Urinary bladder (tissue), 4 donors: ENCODE measurements around the gene ROBO2. TPM values are rescaled to one million over a fixed set of nuclear protein-coding genes. Genes with fewer than 3 reads are reported as not detected.
"Not testable (repeated sequence)": the region's sequence is repeated elsewhere in the genome, so short reads cannot be mapped to it uniquely, and the experiment has no call there.

ENCODE experiments used
- DNase-seq: peaks from one replicate; pipeline ENCODE4 v3.0.0-alpha.2; 2015; ENCODE audit errors: extremely low spot score
- H3K27ac ChIP-seq: one replicate; pipeline ENCODE4 v1.5.1; 2013; ENCODE audit warnings: low read depth, mild to moderate bottlenecking, moderate library complexity
- H3K36me3 ChIP-seq: one replicate; pipeline ENCODE4 v1.6.1; 2013; ENCODE audit warnings: mild to moderate bottlenecking, moderate library complexity; ENCODE audit not compliant: insufficient read depth
- H3K4me1 ChIP-seq: one replicate; pipeline ENCODE4 v1.6.1; 2013; ENCODE audit warnings: mild to moderate bottlenecking, moderate library complexity; ENCODE audit not compliant: insufficient read depth
- H3K4me3 ChIP-seq: one replicate; pipeline ENCODE4 v1.5.1; 2013; ENCODE audit warnings: low read depth, low read length
- WGBS: extraction: QIAGEN DNeasy Blood & Tissue Kit; methylation state at CpG from one replicate; pipeline ENCODE4 v1.1.7; 2013; 5-methylcytosine and 5-hydroxymethylcytosine counted together
- polyA plus RNA-seq: library from polyadenylated mRNA; stranded (reverse); fragments of 200-250 nt; gene quantifications from one replicate; pipeline ENCODE4 v1.2.3, GENCODE V29; 2013
- total RNA-seq: library from RNA; depleted of rRNA; stranded (reverse); fragments of >200 nt; gene quantifications from one replicate; pipeline ENCODE4 v1.2.3, GENCODE V29; 2014
- donor health status: healthy with polysubstance abuse.
- donor health status: healthy.

ROBO2 gene
- total and polyA plus RNA-seq, 2 donors = 1.4 to 38.1 TPM

GRCh38 chr3:77376511-77376910 lies 336.6 kb downstream of the ROBO2 start:
- Histone ChIP-seq H3K27ac (no peak overlapping the region), H3K4me1 (no peaks in the 10 kb centered on the region), H3K4me3 (no peak overlapping the region), H3K36me3 (no peaks in the 10 kb centered on the region)
- no peak for DNase-seq
- WGBS = 96% methylated on average over 2 of the region's 2 CpGs

GRCh38 chr3:77377717-77378116 lies 337.8 kb downstream of the ROBO2 start:
- no peak for DNase-seq
- Histone ChIP-seq H3K27ac (no peak overlapping the region), H3K36me3 (no peaks in the 10 kb centered on the region), H3K4me3 (no peak overlapping the region), H3K4me1 (no peaks in the 10 kb centered on the region)
- 85% methylated on average over 1 of the region's 1 CpG for WGBS

DNA sequence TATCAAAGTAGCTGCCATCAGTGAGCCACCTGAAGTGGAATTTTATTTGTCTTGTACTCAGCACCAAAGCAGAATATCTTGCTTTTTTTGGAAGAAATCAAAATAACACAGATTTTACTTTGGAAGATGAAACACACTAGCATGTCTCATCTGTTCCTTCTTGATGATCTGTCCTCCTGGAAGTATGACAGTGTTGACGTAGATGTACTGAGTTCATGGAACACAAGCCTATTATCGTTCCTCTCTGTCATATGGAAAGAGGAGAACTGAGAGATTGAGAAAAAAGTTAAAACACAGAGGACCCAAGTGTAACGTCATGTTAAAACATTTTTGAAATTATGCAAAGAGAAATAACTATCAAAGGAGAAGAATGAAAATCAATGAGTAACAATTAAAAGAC lies 340.2 kb downstream of the ROBO2 start:
- H3K36me3 ChIP-seq = no peaks in the 10 kb centered on the region
- 86% methylated on average over 3 of the region's 3 CpGs for WGBS
- H3K4me1 ChIP-seq = no peaks in the 10 kb centered on the region
- no peak overlapping the region for H3K4me3 ChIP-seq
- DNase-seq = no peak
- no peak overlapping the region for H3K27ac ChIP-seq

DNA sequence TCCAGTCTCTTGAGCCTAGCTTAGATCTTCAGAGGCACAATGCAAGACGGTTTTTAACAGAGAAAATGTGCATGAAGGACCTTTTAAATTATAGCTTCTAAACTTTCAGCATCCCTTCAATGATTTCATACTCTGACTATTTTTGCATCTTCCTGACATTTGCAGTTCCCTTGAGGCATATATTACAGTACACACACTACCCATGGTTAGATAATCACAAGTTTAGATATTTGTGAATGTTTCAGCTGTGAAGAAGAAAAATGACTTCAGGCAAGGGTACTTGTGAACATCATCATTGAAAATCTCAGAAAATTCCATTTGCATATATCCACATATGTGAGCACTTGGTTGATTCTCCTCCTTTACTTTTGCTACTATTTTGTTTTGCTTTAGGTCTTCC lies 341.5 kb downstream of the ROBO2 start:
- no peak overlapping the region for H3K27ac ChIP-seq
- DNase-seq = no peak
- H3K36me3 ChIP-seq = no peaks in the 10 kb centered on the region
- H3K4me1 ChIP-seq = no peaks in the 10 kb centered on the region
- no peak overlapping the region for H3K4me3 ChIP-seq
- 0% methylated on average over 1 of the region's 1 CpG for WGBS

- WGBS = 78% methylated on average over 5 of the region's 5 CpGs
- H3K36me3 ChIP-seq = no peaks in the 10 kb centered on the region
- no peak overlapping the region for H3K4me3 ChIP-seq
- H3K4me1 ChIP-seq = no peaks in the 10 kb centered on the region
- no peak for DNase-seq
- no peak overlapping the region for H3K27ac ChIP-seq
Observed at GRCh38 chr3:77392181-77392580, 352.3 kb downstream of the ROBO2 start.

- H3K36me3 ChIP-seq = no peaks in the 10 kb centered on the region
- no peaks in the 10 kb centered on the region for H3K4me1 ChIP-seq
- no peak overlapping the region for H3K27ac ChIP-seq
- no peak overlapping the region for H3K4me3 ChIP-seq
- WGBS = 91% methylated on average over 5 of the region's 5 CpGs
- no peak for DNase-seq
Observed at GRCh38 chr3:77394046-77394445, 354.1 kb downstream of the ROBO2 start.

DNA sequence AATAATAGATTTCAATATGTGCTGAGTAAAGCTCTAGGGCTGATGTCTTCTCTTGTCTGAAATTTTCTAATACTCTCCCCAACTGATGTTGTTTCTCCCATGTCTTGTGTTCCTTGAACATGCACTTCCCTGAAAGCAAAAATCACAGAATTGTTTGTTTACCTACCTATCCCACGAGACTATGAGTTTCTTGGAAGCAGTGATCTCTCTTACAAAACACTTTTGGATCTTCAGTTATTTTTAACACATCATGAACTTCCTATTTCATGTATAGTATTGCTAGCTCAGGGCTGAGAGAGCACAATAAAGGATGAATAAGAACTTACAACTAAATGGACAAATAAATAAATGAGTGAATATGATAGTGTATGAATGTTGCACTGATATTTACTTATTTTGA lies 365.0 kb downstream of the ROBO2 start:
- Histone ChIP-seq H3K27ac (no peak overlapping the region), H3K36me3 (no peaks in the 10 kb centered on the region), H3K4me1 (no peaks in the 10 kb centered on the region), H3K4me3 (no peak overlapping the region)
- WGBS = 25% methylated on average over 1 of the region's 1 CpG
- no peak for DNase-seq

- WGBS = 67% methylated on average over 3 of the region's 3 CpGs
- no peak for DNase-seq
Observed at GRCh38 chr3:77407441-77407840, 367.5 kb downstream of the ROBO2 start.

GRCh38 chr3:77410334-77410733 lies 370.4 kb downstream of the ROBO2 start:
- WGBS = 48% methylated on average over 1 of the region's 1 CpG
- not testable (repeated sequence) for H3K4me1 ChIP-seq, H3K4me3 ChIP-seq, H3K27ac ChIP-seq, DNase-seq, H3K36me3 ChIP-seq

More at GRCh38 chr3:77407441-77407840, 367.5 kb downstream of the ROBO2 start:
- Histone ChIP-seq H3K4me3 (no peak overlapping the region), H3K27ac (no peak overlapping the region), H3K4me1 (no peaks in the 10 kb centered on the region), H3K36me3 (no peaks in the 10 kb centered on the region)

- 83% methylated on average over 2 of the region's 2 CpGs for WGBS
- no peak for DNase-seq
- no peaks in the 10 kb centered on the region for H3K4me1 ChIP-seq
- H3K4me3 ChIP-seq = no peak overlapping the region
- H3K36me3 ChIP-seq = no peaks in the 10 kb centered on the region
- no peak overlapping the region for H3K27ac ChIP-seq
Observed at GRCh38 chr3:77411334-77411733, 371.4 kb downstream of the ROBO2 start.

GRCh38 chr3:77412021-77412438 lies 372.1 kb downstream of the ROBO2 start:
- no peak overlapping the region for H3K4me3 ChIP-seq
- DNase-seq = no peak
- H3K36me3 ChIP-seq = no peaks in the 10 kb centered on the region
- 59% methylated on average over 4 of the region's 4 CpGs for WGBS
- no peak overlapping the region for H3K27ac ChIP-seq
- no peaks in the 10 kb centered on the region for H3K4me1 ChIP-seq

DNA sequence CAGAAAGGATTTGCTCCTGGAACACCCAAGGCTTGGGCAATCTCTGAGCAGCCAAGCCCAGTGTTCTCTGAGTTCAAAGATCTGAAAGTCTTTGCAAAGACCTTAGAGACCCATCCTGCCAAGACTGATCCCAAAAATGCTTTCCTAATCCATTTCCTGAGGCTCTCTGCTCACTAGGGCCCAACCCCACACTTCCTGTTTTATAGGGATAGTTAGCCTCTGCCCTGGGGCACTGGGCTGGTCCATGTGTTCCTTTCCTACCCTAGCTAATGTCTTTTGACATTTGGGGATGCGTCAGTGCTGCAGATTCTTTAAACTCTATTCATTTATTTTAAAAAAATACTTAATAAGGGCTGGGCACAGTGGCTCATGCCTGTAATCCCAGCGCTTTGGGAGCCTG lies 372.7 kb downstream of the ROBO2 start:
- 96% methylated on average over 2 of the region's 2 CpGs for WGBS
- Histone ChIP-seq H3K27ac (no peak overlapping the region), H3K36me3 (no peaks in the 10 kb centered on the region), H3K4me3 (no peak overlapping the region), H3K4me1 (no peaks in the 10 kb centered on the region)
- DNase-seq = no peak

- H3K4me1 ChIP-seq = no peaks in the 10 kb centered on the region
- H3K36me3 ChIP-seq = no peaks in the 10 kb centered on the region
- no peak for DNase-seq
- H3K4me3 ChIP-seq = no peak overlapping the region
- H3K27ac ChIP-seq = no peak overlapping the region
Observed at GRCh38 chr3:77414881-77415280, 375.0 kb downstream of the ROBO2 start.

- WGBS = 90% methylated on average over 1 of the region's 1 CpG
- no peaks in the 10 kb centered on the region for H3K36me3 ChIP-seq
- H3K4me3 ChIP-seq = no peak overlapping the region
- no peak for DNase-seq
- no peak overlapping the region for H3K27ac ChIP-seq
- no peaks in the 10 kb centered on the region for H3K4me1 ChIP-seq
Observed at GRCh38 chr3:77420336-77420735, 380.4 kb downstream of the ROBO2 start.

- DNase-seq = no peak
- no peaks in the 10 kb centered on the region for H3K4me1 ChIP-seq
- H3K36me3 ChIP-seq = no peaks in the 10 kb centered on the region
- 89% methylated on average over 5 of the region's 5 CpGs for WGBS
- no peak overlapping the region for H3K4me3 ChIP-seq
- H3K27ac ChIP-seq = no peak overlapping the region
Observed at GRCh38 chr3:77421916-77422315, 382.0 kb downstream of the ROBO2 start.
